G401.6 (cell line): ENCODE data around the gene ABCA9.
"Not testable (repeated sequence)": the region's sequence is repeated elsewhere in the genome, so short reads cannot be mapped to it uniquely, and the experiment has no call there.

ENCODE experiments used
- FAIRE-seq: peaks from 2 replicates; lab custom pipeline; 2012; peaks lifted over from hg19 to GRCh38; lab: Jason Lieb, UNC

Gene ABCA9

DNA sequence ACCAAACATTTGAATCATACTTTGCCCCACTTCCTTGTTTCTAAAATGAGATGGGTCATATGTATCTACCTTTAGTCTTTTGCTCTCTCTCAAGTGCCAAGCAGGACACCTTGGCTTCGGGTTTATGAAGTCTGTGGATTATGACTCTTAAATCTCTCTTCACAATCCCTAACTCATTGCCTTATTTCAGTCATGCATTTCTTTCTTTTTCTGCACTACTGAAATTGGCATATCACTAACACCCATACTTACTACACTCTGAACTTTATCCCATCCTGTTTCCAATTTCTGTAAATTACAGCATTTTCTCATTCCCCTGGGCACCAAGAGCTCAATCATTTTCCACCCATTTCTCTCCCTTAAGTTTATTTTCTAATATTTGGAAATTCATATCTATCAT, 42.0 kb downstream of the ABCA9 start:
- no peak for FAIRE-seq

DNA sequence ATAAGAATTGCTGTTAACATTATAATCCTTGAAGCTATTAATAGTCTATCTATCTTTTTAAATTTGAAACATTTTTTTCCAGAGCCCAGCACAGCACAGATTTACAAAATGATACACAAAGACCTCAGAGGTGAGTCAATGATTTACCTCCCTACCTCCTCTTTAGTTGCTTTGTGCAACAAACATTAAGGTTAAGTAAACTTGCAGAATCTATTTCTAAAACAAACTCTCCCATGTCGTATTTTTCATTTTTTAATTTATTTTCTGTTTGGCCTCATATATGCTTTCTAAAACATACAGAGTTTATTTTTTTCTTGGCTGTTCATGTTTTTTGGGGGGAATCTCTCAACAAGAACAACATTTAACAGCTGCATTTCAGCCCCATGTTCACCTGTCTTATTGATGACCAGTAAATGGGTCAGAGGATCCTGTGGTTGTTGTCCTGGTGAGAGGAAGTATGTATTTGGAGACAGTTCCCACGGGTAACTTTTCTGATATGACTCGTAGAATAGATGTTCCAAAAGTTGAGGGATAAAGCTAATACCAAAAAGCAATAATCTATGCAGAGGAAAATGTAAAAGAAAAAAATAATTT, 42.6 kb downstream of the ABCA9 start:
- no peak for FAIRE-seq

DNA sequence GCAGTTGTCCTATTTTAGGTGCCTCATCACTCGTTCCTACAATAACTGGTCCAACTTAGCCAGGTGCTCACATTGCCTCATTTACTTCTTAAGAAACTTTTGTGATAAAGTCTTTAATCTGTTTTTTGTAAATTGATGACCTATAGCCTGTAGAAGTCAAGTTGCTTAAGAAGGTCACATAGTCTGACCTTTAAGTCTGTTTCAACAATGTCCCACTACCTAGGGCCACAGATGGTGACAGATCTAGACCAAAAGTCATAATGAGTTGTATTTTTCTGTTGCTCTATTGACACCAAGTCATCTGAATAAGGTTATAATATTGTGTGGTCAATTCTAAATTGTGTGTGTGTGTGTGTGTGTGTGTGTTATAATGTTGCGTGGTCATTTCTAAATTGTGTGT, 45.1 kb downstream of the ABCA9 start:
- FAIRE-seq, result no peak

DNA sequence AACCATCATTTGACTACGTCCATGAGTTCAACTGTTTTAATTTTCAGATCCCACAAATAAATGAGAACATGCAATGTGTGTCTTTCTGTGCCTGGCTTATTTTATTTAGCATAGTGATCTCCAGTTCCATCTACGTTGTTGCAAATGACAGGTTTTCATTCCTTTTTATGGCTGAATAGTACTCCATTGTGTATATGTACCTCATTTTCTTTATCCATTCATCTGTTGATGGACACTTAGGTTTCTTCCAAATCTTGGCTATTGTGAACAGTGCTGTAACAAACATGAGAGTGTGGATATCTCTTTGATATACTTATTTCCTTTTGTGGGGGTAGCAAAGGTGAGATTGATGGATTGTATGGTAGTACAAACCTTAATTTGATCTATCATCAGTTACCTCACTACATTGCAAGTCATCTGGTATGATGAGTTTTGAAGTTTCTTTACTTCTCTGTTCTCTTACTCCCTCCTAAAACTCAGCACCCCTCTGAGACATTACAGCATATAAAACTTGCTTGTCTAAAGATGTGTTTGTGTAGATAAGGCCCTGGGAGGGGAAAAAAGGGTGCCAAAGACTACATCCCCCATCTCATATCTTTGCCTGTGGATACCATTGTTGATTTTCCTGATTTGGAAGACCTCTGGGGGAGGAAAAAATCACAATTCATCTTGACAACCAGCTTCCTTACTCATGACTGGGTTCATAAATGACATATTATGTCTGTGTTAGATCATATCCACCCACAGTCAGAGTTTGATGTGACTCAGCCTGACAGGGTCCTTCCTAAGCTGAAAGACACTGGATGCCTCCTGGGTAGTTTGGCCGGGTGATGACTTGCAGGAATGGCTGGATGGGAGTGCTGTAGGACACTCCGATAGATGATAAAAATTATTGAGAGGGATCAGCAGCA, 47.6 kb downstream of the ABCA9 start:
- no peak for FAIRE-seq

GRCh38 chr17:69009930-69010329, 50.8 kb downstream of the ABCA9 start:
- FAIRE-seq, result no peak

DNA sequence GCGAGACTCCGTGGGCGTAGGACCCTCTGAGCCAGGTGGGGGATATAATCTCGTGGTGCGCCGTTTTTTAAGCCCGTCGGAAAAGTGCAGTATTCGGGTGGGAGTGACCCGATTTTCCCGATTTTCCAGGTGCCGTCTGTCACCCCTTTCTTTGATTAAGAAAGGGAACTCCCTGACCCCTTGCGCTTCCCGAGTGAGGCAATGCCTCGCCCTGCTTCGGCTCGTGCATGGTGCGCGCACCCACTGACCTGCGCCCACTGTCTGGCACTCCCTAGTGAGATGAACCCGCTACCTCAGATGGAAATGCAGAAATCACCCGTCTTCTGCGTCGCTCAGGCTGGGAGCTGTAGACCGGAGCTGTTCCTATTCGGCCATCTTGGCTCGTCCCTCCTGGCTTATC, 56.0 kb downstream of the ABCA9 start:
- FAIRE-seq, result not testable (repeated sequence)

DNA sequence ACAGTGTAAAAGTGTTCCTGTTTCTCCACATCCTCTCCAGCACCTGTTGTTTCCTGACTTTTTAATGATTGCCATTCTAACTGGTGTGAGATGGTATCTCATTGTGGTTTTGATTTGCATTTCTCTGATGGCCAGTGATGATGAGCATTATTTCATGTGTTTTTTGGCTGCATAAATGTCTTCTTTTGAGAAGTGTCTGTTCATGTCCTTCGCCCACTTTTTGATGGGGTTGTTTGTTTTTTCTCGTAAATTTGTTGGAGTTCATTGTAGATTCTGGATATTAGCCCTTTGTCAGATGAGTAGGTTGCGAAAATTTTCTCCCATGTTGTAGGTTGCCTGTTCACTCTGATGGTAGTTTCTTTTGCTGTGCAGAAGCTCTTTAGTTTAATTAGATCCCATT, 61.0 kb downstream of the ABCA9 start:
- FAIRE-seq, result not testable (repeated sequence)

DNA sequence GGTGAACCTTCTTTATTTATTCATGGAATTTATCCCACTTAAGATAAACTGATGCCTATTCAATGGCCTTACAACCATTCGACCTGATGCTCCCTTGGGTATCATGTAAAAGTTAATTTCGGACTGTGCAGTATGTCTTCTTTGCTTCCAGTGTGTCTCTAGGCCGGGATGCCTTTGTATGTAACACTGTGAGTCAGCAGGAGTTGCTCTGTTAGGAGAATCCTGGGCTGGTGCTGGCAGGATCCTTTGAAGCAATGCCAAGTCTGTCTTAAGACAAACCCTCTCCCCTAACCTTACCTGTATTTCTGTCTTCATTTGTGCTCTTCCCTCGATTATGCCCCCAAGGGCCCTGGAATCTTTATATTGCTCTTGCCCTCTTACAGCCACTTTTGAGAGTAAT, 67.6 kb downstream of the ABCA9 start:
- no peak for FAIRE-seq

GRCh38 chr17:68987966-68988365, 72.8 kb downstream of the ABCA9 start:
- FAIRE-seq, result no peak

GRCh38 chr17:68981288-68981687, 79.4 kb downstream of the ABCA9 start:
- no peak for FAIRE-seq

GRCh38 chr17:68973098-68973846, 87.5 kb downstream of the ABCA9 start:
- FAIRE-seq, result no peak

GRCh38 chr17:68972119-68972704, 88.5 kb downstream of the ABCA9 start:
- peak; percentile 17 for FAIRE-seq

- no peak for FAIRE-seq
Observed at GRCh38 chr17:68969101-68969500, 91.6 kb downstream of the ABCA9 start.

- FAIRE-seq, result no peak
Observed at GRCh38 chr17:68963958-68964357, 96.8 kb downstream of the ABCA9 start.

DNA sequence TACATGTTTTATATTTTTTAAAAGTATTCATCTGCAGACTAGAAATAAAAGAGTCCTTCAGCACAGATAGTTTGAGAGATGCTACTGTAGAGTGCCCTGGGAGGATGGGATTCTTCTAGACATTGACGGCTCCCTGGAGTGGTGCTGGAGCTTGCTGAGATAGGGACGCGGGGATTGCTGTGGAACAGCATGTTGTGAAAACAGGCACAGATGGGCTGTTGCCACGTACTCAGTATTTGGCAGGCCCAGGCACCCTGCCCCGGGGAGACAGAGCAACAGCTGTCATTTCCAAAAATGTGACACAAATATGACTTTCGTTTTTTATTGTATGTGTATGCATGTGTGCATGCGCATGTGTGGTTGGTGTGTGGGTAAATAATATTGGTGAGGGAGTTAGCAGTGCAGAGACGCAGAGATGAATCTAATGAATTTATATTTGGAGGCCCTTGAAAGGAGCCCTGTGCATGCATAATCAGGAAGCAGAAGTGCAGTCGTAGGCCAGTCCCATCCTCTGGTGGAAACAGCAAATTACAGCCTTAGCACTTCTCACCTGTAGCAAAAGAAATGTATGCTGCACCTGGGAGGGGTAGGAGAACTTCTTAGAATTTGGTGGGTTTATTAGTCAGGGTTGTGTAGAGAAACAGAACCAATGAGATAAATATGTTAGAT, 99.4 kb downstream of the ABCA9 start:
- FAIRE-seq, result no peak

GRCh38 chr17:68959117-68959516, 101.6 kb downstream of the ABCA9 start:
- not testable (repeated sequence) for FAIRE-seq

DNA sequence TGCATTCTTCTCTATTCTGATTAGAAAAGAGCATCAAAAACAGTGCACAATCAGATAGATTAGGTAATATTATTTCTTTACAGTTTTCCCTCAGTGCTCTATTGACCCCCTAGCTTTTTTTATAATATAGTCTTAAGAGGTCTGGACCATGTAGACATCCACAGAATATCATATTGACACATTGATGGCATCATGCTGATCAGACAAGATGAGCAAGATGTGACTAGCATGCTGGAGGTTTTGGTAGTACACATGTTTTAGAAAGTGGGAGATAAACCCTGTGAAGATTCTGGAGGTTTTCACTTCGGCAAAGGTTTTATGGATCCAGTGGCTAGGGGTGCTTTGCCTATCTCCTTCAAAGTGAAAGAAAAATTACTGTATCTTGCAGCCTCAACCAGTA, 102.8 kb downstream of the ABCA9 start:
- no peak for FAIRE-seq

DNA sequence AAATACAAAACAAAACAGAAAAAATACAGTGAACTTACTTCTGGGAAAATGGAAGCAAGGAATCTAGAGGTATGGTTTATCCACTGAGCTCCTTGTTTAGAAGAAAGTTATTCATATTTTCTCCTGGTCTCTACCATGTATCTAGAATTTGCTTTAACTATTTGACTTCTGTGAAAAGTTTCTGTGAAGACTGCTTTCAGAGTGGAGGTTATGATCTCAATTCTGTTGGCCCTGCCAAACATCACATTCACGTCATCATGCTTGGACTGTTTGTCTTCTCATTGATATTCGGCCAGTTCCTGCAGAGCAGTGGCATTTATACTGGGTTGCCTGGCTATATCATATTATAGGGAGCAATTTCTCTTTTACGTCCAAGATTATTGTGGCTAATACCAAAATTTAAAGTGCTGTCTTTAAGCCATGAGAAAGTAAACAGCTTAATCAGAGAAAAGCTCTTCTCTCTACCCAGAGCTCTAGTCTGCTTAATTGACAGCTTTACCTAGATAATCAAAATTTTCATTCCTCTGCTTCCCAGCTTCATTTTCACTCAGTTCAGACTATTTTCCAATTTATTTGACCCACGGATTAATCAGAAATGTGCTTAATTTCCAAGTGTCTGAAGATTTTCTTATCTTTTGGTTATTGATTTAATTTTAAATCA, 105.4 kb downstream of the ABCA9 start, which contains the start of gene ABCA8:
Gene ABCA8, minus strand, starts transcription at position 212 of the 661 bp plus-strand sequence. CDS start 13,358 bp downstream, outside the sequence.
- no peak for FAIRE-seq

- FAIRE-seq, result no peak
Observed at GRCh38 chr17:68954146-68954896, 106.4 kb downstream of the ABCA9 start.

DNA sequence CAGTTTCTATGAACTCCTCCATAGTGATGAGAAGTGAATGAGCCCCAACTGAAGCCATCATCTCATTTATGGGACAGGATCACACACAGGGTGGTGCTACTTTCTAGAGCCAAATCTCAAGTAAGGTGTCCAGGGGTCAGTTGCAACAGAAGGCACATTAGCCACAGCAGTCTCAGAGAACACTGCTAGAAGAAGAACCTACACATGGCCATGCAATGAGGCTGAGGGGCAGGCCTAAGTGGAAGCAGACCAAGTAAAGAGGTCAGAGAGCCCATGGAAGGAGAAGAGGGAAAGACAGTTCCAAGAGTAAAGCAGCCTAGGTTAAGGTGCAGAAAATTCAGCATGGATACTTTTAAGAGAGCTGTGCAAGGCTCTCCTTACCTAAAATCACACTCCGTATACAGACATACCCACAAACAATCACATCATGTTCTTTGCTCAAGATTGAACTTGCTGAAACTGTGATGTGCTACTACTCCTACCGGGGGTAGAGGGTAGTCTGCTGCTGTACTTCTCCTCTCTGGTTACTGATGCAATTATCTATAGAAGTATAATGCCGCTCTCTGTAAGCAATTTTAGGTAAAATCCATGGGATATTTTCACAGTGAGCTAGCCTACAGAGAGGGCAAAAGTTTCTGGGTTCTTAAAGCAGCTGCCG, 107.3 kb downstream of the ABCA9 start:
- FAIRE-seq, result no peak
